GM21423 (cell line): ENCODE results near the gene IGDCC3.
"Not testable (repeated sequence)": the region's sequence is repeated elsewhere in the genome, so short reads cannot be mapped to it uniquely, and the experiment has no call there.

Source experiments
- ATAC-seq: cut with Tn5 transposase; IDR thresholded peaks from one replicate; pipeline ENCODE4 v1.9.1; 2021; ENCODE audit warnings: mild to moderate bottlenecking, moderate library complexity; ENCODE audit not compliant: unreplicated experiment

Gene IGDCC3

DNA sequence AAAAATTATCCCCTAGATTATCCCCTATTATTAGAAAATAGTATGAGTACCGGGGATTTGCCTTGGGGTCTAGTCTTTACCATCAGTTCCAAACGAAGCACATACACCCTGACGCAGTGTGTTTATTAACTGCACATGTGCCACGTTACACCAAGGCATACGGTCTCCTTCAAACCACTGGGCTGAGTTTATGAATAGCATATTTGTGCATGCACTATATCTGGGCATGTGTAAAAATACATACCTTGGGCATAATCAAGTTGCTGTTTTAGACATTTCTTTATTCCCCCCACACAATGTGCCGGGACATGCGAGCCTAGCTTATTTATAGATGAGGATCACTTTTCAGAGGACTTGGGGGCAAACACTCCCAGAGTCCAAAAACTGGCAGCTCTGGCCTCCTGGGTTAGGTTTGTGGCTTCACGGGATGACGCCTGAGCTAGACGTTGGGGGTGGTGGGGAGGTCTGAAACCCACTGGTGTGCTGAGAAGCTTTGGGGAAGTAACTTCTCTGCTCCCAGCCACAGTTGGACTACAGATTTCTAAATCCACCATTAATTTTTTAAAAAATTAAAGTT is 28.7 kb upstream of the IGDCC3 start:
- no peak for ATAC-seq

- no peak for ATAC-seq
These were observed 28.1 kb upstream of the IGDCC3 start for GRCh38 chr15:65405791-65406423.

- no peak for ATAC-seq
These were observed 26.5 kb upstream of the IGDCC3 start for GRCh38 chr15:65404186-65404872.

DNA sequence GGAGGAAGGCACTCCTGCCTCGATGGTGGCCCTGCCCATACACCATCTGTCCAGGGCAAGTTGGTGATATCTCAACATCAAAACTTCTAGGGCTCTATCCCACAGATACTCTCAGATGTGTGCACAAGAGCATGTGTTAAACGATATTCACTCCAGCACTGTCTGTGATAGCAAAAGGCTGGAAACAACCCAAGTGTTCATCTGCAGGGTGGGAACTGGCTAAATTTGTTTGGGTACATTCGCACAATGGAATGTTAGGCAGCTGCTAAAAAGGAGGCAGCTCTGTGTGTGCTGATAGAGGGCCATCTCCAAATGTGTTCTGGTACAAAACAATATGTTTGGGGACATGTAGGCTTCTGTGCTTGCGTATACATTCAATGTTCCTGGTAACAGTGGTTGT is 25.2 kb upstream of the IGDCC3 start:
- no peak for ATAC-seq

GRCh38 chr15:65401611-65402240 is 23.9 kb upstream of the IGDCC3 start:
- no peak for ATAC-seq

- ATAC-seq: no peak
These were observed 23.2 kb upstream of the IGDCC3 start for GRCh38 chr15:65400760-65401610.

DNA sequence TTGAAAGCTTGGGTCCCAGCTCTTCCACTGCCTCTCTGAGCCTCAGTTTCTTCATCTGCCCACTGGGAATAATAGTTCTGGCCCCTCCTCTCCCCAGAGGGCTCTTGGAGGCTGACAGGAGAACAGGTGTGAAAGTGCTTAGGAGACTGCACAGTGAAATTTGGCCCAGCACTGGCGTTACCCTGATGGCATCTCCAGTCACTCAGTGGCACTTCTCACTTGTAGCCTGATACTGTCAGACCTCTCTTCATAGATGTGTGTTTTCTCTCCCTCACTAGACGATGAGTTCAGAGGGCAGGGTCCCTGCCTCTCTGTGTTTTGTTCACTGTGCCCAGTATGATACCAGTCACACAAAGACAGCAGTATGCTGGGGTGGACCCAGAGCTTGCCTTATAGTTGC is 22.2 kb upstream of the IGDCC3 start:
- no peak for ATAC-seq

GRCh38 chr15:65399001-65399706 is 21.4 kb upstream of the IGDCC3 start:
- ATAC-seq: no peak

DNA sequence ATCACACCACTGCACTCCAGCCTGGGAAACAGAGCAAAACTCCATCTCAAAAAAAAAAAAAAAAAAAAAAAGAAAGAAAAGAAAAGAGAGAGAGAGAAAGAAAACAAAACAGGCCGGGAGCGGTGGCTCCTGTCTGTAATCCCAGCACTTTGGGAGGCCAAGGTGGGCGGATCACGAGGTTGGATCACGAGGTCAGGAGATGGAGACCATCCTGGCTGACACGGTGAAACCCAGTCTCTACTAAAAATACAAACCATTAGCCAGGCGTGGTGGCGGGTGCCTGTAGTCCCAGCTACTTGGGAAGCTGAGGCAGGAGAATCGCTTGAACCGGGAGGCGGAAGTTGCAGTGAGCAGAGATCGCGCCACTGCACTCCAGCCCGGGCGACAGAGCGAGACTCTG is 20.7 kb upstream of the IGDCC3 start:
- not testable (repeated sequence) for ATAC-seq

GRCh38 chr15:65396965-65397317 is 19.1 kb upstream of the IGDCC3 start:
- no peak for ATAC-seq

- no peak for ATAC-seq
These were observed 18.6 kb upstream of the IGDCC3 start for GRCh38 chr15:65396283-65396964.

DNA sequence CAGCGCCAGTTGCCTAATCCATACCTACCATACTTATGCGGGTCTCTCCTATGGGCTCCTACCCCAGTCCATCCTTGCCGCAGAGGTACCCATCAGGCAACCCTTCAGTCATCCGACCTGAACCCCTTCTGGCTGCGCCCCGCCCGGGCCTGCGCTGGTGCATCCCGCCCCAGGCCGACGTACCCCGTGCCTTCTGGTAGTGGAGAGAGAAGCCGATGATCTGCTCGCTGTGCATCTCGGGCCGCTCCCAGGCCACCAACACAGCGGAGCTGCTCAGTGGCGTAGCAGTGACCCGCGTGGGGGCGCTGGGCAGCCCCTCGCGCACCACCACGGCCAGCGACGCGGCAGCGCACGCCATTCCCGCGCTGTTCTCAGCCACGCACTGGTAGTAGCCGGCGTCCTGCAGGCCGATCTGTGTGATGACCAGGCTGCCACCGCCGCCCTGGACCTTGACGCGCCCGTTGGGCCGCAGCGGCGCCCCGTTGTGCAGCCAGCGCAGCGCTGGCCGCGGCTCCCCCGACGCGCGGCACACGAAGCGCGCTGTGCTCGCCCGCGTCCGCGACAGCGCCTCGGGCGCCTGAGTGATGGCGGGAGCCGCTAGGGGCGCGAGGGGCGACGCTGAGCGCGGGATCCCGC is 17.9 kb upstream of the IGDCC3 start:
- ATAC-seq: no peak

- ATAC-seq: no peak
These were observed 17.1 kb upstream of the IGDCC3 start for GRCh38 chr15:65394936-65395335.

DNA sequence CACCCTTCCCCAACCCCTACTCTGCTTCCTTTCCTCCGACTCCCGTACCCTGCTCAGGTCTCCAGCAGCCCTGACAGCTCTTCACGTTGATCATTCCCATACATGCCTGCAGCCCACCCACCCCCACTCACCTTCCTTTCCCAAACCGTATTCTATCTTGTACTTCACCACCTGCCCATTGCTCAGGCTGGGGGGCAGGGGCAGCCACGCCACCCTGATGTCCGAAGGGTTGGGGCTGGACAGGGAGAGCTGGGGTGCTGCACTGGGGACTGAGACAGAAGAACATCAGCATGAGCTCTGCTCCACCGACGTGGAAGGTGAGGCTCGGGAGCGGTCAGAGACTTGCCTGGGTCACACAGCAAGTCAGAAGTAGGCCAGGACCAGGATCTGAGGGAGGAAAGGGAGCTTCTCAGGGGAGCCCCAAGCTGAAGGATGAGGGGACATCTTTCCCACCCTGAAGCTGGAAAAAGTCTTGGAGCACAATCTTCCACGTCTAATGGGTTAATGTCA is 16.5 kb upstream of the IGDCC3 start:
- no peak for ATAC-seq

DNA sequence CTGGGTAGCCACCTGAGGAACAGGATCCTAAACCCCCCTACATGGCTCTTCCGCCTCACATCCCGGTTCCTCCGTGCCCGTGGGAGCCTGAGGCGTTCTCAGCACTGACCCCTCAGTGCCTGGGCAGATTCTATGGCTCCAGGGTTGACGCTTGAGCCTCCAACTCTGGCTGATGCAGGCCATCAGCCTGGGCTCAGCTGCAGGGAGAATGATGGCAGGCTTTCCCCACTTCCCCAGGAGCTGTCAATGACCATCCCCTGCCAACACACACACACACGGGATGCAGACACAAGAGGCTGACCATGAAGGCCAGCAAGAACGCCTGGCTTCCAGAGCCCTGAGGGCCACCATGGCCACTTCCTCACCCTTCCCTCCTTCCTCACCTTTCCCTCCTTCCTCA is 15.8 kb upstream of the IGDCC3 start:
- ATAC-seq: no peak

- ATAC-seq: no peak
These were observed 15.3 kb upstream of the IGDCC3 start for GRCh38 chr15:65393091-65393490.

DNA sequence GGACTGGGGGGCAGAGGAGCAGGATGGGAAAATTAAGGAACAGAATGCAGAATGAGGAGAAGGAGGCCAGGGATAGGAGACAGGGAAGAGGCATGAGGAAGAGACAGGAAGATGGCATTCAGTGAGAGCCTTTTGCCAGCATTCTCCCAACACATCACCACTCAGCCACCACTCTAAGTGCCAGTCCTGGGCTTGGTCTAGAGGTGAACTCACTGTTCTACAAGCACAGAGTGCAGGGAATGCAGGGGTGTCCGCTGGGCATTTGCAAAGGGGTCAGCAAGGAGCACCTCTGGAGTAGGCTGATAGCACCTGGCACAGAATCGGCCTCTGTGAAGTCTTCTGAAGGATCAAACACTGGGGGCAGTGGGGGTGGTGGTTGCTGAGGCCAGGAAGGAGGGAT is 14.6 kb upstream of the IGDCC3 start:
- no peak for ATAC-seq

- ATAC-seq: no peak
These were observed 13.9 kb upstream of the IGDCC3 start for GRCh38 chr15:65391732-65392131.

DNA sequence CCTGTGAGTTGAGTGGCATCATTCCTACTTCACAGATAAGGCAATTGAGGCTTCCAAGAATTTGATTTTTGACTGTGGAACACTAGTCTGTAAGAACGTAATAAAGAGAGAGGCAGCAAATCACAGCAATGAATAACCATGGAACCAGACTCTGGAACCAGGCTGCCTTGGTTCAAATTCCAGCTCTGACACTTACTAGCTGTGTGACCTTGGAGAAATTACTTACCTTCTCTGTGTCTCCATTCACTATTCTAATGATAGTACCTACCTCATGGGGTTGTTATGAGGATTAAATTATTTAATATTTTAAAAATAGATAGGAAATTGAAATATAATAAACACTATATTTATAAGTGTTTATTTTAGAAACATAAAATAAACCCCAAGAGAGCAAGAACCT is 12.6 kb upstream of the IGDCC3 start:
- no peak for ATAC-seq
